ENCODE results near the gene USP20. TPM values are rescaled to one million over a fixed set of nuclear protein-coding genes. Genes with fewer than 3 reads are reported as not detected.

Gene USP20
- total and polyA plus RNA-seq, 4 donors = 8.2 to 19.8 (median 10.3) TPM

DNA sequence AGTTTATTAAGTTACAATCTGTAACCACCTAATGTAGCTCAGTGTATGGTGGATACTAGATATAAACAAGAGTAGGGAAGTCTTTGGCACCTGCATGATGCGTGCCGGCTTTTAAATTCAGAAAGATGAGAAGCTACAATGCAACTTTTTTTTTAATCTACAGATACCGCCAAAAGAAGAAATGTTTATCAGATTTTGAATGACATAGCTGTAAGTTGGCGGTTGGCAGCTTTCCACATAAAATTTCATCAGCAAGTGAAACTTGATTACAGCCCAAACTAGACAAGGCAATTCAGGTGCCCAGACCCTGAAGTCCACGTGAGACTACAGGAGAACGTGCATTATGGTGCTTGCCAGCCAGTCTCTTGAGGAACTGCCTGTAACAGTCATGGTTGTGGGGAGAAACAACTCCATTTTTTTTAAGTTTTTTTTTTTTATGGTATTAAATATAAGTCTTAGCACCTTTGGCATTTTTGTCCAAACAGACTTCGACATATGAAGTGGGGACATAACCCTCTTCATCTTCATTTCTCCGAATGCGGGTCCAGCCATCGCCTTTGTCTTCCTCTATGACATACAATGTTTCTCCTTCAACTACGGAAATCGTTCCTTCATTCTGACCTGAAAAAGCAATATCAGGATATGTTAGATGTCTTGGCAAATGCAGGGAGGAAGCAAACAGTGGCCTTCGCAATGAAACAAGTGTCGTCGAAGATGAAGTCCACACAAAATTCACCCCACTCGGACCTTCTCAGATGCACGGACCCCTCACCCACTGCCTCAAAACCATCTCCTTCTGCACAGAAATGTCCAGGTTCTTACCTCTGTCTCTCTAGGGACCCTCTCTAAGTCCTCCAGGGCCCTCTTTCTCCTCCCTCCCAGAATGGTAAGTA, 60.4 kb downstream of the USP20 start:
- H3K4me1 ChIP-seq (ENCODE audit: control insufficient read depth in 4 of 4, insufficient read depth in 4 of 4, low read length in 3 of 4) = peaks cover 0 to 3% (median 1%) of the 10 kb centered on the region in 4 donors
- no peaks in the 10 kb centered on the region for H3K9me3 ChIP-seq (ENCODE audit: control insufficient read depth in 4 of 4, low read length in 3 of 4)
- no peak overlapping the region for H3K9ac ChIP-seq (ENCODE audit: low read depth in 1 of 2, low read length in 2 of 2)
- WGBS = 93% methylated on average over 17 of the region's 17 CpGs
- H3K4me3 ChIP-seq (ENCODE audit: low read depth in 1 of 3, low read length in 3 of 3) = no peak overlapping the region
- H3K27me3 ChIP-seq (ENCODE audit: control insufficient read depth in 4 of 4, insufficient read depth in 4 of 4, low read length in 3 of 4) = no peaks in the 10 kb centered on the region
- H3K27ac ChIP-seq (ENCODE audit: low read depth in 1 of 2, low read length in 2 of 2) = no peak overlapping the region
- peaks cover 2 to 29% (median 10%) of the 10 kb centered on the region in 4 donors for H3K36me3 ChIP-seq (ENCODE audit: control insufficient read depth in 4 of 4, insufficient read depth in 3 of 4, low read depth in 1 of 4, low read length in 3 of 4)
- no peak for DNase-seq (ENCODE audit: low spot score)
- TF ChIP-seq, protein P1, sequence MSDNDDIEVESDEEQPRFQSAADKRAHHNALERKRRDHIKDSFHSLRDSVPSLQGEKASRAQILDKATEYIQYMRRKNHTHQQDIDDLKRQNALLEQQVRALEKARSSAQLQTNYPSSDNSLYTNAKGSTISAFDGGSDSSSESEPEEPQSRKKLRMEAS (IDR thresholded peaks at IDR 0.05) = no peak
- TF ChIP-seq HNF4A (conservative IDR thresholded peaks at IDR 0.05) = no peak
- no peak for TF ChIP-seq JUND (IDR thresholded peaks at IDR 0.05)
- TF ChIP-seq GABPA (IDR thresholded peaks at IDR 0.05 in 1 of 2, conservative IDR thresholded peaks at IDR 0.05 in 1 of 2) = no peak
- no peak for TF ChIP-seq SP1 (IDR thresholded peaks at IDR 0.05)
- TF ChIP-seq TAF1 (conservative IDR thresholded peaks at IDR 0.05) = no peak
- TF ChIP-seq EGR1 (IDR thresholded peaks at IDR 0.05; ENCODE audit: low read depth in 2 of 2) = no peak
- no peak for TF ChIP-seq ZBTB33 (IDR thresholded peaks at IDR 0.05)
- TF ChIP-seq, protein P2, sequence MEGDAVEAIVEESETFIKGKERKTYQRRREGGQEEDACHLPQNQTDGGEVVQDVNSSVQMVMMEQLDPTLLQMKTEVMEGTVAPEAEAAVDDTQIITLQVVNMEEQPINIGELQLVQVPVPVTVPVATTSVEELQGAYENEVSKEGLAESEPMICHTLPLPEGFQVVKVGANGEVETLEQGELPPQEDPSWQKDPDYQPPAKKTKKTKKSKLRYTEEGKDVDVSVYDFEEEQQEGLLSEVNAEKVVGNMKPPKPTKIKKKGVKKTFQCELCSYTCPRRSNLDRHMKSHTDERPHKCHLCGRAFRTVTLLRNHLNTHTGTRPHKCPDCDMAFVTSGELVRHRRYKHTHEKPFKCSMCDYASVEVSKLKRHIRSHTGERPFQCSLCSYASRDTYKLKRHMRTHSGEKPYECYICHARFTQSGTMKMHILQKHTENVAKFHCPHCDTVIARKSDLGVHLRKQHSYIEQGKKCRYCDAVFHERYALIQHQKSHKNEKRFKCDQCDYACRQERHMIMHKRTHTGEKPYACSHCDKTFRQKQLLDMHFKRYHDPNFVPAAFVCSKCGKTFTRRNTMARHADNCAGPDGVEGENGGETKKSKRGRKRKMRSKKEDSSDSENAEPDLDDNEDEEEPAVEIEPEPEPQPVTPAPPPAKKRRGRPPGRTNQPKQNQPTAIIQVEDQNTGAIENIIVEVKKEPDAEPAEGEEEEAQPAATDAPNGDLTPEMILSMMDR (IDR thresholded peaks at IDR 0.05; ENCODE audit: low read depth, low read length, missing input control) = no peak
- TF ChIP-seq FOXA1 (IDR thresholded peaks at IDR 0.05) = no peak
- no peak for TF ChIP-seq YY1 (IDR thresholded peaks at IDR 0.05)
- no peak for TF ChIP-seq RAD21 (IDR thresholded peaks at IDR 0.05)
- TF ChIP-seq NR2F2 (IDR thresholded peaks at IDR 0.05) = no peak
- TF ChIP-seq ATF3 (IDR thresholded peaks at IDR 0.05) = no peak
- TF ChIP-seq RXRA (IDR thresholded peaks at IDR 0.05) = no peak
- TF ChIP-seq REST (IDR thresholded peaks at IDR 0.05) = no peak
- TF ChIP-seq FOXA2 (IDR thresholded peaks at IDR 0.05) = no peak
